ENCODE results near the gene STRA8.

STRA8 gene

DNA sequence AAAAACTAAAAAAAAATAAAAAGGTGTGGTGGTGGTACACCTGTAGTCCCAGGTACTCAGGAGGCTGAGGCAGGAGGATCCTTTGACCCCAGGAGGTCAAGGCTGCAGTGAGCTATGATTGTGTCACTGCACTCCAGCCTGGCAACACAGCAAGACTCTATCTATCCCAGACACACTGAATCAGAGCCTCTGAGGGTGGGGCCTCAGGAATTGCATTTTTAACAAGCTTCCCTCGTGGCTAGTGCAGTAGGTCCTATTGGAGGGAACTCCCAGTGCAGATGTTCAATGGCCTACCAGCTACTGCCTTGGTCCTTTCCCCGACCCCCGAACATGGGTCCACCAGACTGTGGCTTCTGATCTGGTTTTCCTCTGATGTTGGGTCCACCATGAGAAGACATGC is 14.9 kb downstream of the STRA8 start:
- no peak overlapping the region for H3K14ac ChIP-seq (ENCODE audit: low read length)
- H3K79me2 ChIP-seq (ENCODE audit: control insufficient read depth, insufficient read depth, low read length, poor library complexity) = no peaks in the 10 kb centered on the region
- H4K91ac ChIP-seq (ENCODE audit: low read depth, low read length) = no peak overlapping the region
- DNase-seq = peak; percentile 46 to 57
- no peak overlapping the region for H2BK5ac ChIP-seq (ENCODE audit: low read depth, low read length, poor library complexity)
- peaks cover 4 to 17% of the 10 kb centered on the region in 2 experiments for H3K4me1 ChIP-seq (ENCODE audit: control insufficient read depth in 1 of 2, insufficient read depth in 2 of 2, low read length in 2 of 2)
- no peak overlapping the region for H3K27ac ChIP-seq (ENCODE audit: low read depth, low read length)
- H3K36me3 ChIP-seq (ENCODE audit: control insufficient read depth in 1 of 2, insufficient read depth in 2 of 2, low read length in 2 of 2) = no peaks in the 10 kb centered on the region
- H3K4ac ChIP-seq (ENCODE audit: low read depth, low read length) = no peak overlapping the region
- H4K8ac ChIP-seq (ENCODE audit: low read depth, low read length) = no peak overlapping the region
- H3K27me3 ChIP-seq (ENCODE audit: insufficient read depth, low read length) = no peaks in the 10 kb centered on the region
- H2AK5ac ChIP-seq (ENCODE audit: low read length) = no peak overlapping the region
- no CpG with 5 or more reads among the region's 3 CpGs for WGBS (ENCODE audit: extremely low coverage, insufficient coverage, insufficient read length)
- no peak overlapping the region for H3K9ac ChIP-seq (ENCODE audit: low read length)
- no peak overlapping the region for H3K4me2 ChIP-seq (ENCODE audit: low read length)
- H3K79me1 ChIP-seq (ENCODE audit: low read length) = peaks cover 2% of the 10 kb centered on the region
- H3K18ac ChIP-seq (ENCODE audit: low read length) = no peak overlapping the region
- peaks cover 2% of the 10 kb centered on the region for H3K9me3 ChIP-seq (ENCODE audit: insufficient read depth, low read depth, low read length)
- H2BK12ac ChIP-seq (ENCODE audit: low read length) = no peak overlapping the region
- H4K12ac ChIP-seq (ENCODE audit: low read depth, low read length) = no peak overlapping the region
- H2BK120ac ChIP-seq (ENCODE audit: insufficient read depth, low read length, poor library complexity) = no peak overlapping the region
- no peak overlapping the region for H3K23ac ChIP-seq (ENCODE audit: low read length)
- no peak overlapping the region for H2AFZ ChIP-seq (ENCODE audit: insufficient read depth, low read length, poor library complexity)
- H3K4me3 ChIP-seq (ENCODE audit: low read depth, low read length) = no peak overlapping the region

DNA sequence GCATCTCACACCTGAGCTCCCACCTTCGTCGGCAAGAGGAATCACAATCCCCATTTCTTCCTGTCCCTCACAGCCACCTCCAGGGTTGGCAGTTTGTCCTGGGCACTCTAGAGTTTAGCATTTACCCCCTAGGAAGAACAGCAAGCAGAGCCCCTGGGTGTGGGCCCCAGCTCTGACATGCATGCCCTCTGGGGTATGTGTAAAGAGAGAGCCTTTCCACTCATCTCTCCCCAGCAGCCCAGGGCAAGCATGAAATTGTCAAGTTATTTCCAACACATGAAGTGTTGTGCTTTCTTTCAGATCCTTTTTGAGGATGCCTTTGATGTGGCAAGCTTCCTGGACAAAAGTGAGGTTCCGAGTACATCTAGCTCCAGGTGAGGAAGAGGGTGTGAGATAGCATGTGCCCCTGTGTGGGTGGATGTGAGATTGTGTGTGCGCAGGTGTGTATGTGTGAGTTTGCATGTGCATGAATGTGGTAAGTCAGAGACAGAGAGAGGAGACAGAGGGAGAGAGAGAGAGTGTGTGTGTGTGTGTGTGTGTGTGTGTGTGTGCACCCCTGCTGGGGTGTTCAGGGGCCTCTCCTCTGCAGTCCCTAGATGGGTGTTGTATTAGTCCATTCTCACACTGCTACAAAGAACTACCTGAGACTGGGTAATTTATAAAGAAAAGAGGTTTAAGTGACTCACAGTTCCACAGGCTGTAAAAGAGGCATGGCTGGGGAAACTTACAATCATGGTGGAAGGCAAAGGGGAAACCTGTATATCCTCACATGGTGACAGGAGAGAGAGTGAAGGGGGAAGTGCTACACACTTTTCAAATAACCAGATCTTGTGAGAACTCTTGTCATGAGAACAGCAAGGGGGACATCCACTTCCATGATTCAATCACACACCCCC is 18.1 kb downstream of the STRA8 start:
- no peak overlapping the region for H2BK5ac ChIP-seq (ENCODE audit: low read depth, low read length, poor library complexity)
- H3K27ac ChIP-seq (ENCODE audit: low read depth, low read length) = no peak overlapping the region
- H3K14ac ChIP-seq (ENCODE audit: low read length) = no peak overlapping the region
- H3K4ac ChIP-seq (ENCODE audit: low read depth, low read length) = no peak overlapping the region
- peaks cover 12 to 34% of the 10 kb centered on the region in 2 experiments for H3K4me1 ChIP-seq (ENCODE audit: control insufficient read depth in 1 of 2, insufficient read depth in 2 of 2, low read length in 2 of 2)
- H4K12ac ChIP-seq (ENCODE audit: low read depth, low read length) = no peak overlapping the region
- no peaks in the 10 kb centered on the region for H3K79me2 ChIP-seq (ENCODE audit: control insufficient read depth, insufficient read depth, low read length, poor library complexity)
- no peak overlapping the region for H2AFZ ChIP-seq (ENCODE audit: insufficient read depth, low read length, poor library complexity)
- H3K4me3 ChIP-seq (ENCODE audit: low read depth, low read length) = no peak overlapping the region
- H3K27me3 ChIP-seq (ENCODE audit: insufficient read depth, low read length) = no peaks in the 10 kb centered on the region
- no CpG with 5 or more reads among the region's 4 CpGs for WGBS (ENCODE audit: extremely low coverage, insufficient coverage, insufficient read length)
- H2BK12ac ChIP-seq (ENCODE audit: low read length) = no peak overlapping the region
- no peak overlapping the region for H3K4me2 ChIP-seq (ENCODE audit: low read length)
- H3K18ac ChIP-seq (ENCODE audit: low read length) = no peak overlapping the region
- no peaks in the 10 kb centered on the region for H3K9me3 ChIP-seq (ENCODE audit: insufficient read depth, low read depth, low read length)
- H3K79me1 ChIP-seq (ENCODE audit: low read length) = peaks cover 2% of the 10 kb centered on the region
- H3K36me3 ChIP-seq (ENCODE audit: control insufficient read depth in 1 of 2, insufficient read depth in 2 of 2, low read length in 2 of 2) = no peaks in the 10 kb centered on the region
- no peak overlapping the region for H2AK5ac ChIP-seq (ENCODE audit: low read length)
- H3K9ac ChIP-seq (ENCODE audit: low read length) = no peak overlapping the region
- no peak overlapping the region for H2BK120ac ChIP-seq (ENCODE audit: insufficient read depth, low read length, poor library complexity)
- H3K23ac ChIP-seq (ENCODE audit: low read length) = no peak overlapping the region
- no peak overlapping the region for H4K91ac ChIP-seq (ENCODE audit: low read depth, low read length)
- DNase-seq = no peak
- no peak overlapping the region for H4K8ac ChIP-seq (ENCODE audit: low read depth, low read length)

DNA sequence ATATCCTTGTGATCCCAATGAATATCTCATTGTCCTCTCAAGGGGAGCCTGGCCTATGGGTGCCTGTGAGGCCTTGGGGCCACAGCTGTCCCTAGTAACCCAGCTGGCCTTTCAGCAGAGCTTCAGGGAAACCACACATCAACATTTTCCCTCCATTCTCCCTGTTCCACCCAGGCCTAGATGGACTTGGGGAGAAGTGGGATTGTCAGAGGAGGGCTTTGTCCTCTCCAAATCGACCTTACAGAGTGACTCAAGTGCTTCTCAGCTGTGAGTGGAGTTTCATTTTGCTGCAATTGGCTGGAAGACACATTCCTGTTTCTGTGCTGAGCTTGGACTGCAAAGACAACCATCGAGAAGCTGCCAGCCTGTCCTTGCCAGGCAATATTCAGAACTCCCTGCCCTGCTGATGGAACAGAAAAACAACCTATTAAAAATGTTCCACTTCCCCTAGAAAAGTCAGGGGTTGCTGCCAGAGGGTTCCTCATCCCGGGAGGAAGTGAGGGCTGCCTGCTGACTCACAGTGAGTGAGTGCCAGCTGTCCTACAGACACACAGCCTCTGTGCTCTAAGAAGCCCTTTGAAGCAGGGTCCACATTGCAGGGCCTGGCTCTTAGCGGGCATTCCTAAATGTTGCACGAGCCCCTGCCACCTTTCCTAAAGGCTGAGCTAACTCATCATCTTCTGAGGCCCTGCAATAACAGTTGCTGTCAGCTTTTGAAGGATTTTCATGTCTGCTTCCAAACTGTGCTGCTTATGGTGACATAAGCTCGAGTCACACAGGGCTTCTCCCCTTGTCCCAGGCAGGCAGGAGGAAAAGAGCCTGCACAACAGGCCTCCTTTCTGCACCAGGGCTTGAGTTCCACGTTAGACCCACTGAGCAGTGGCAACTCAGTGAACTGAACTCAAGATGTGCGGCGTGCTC is 20.5 kb downstream of the STRA8 start:
- no peak overlapping the region for H4K8ac ChIP-seq (ENCODE audit: low read depth, low read length)
- DNase-seq = peak; percentile 35 to 45
- H3K4me1 ChIP-seq (ENCODE audit: control insufficient read depth in 1 of 2, insufficient read depth in 2 of 2, low read length in 2 of 2) = peaks cover 12 to 29% of the 10 kb centered on the region in 2 experiments
- H4K12ac ChIP-seq (ENCODE audit: low read depth, low read length) = no peak overlapping the region
- peak overlapping the region; percentile 49 for H3K14ac ChIP-seq (ENCODE audit: low read length)
- no peak overlapping the region for H3K4me2 ChIP-seq (ENCODE audit: low read length)
- no peak overlapping the region for H3K23ac ChIP-seq (ENCODE audit: low read length)
- H3K79me1 ChIP-seq (ENCODE audit: low read length) = no peaks in the 10 kb centered on the region
- H3K9me3 ChIP-seq (ENCODE audit: insufficient read depth, low read depth, low read length) = no peaks in the 10 kb centered on the region
- H2BK12ac ChIP-seq (ENCODE audit: low read length) = peak overlapping the region; percentile 15
- H2AK5ac ChIP-seq (ENCODE audit: low read length) = no peak overlapping the region
- H3K36me3 ChIP-seq (ENCODE audit: control insufficient read depth in 1 of 2, insufficient read depth in 2 of 2, low read length in 2 of 2) = no peaks in the 10 kb centered on the region
- peak overlapping the region; percentile 9 for H3K27ac ChIP-seq (ENCODE audit: low read depth, low read length)
- no peak overlapping the region for H2BK120ac ChIP-seq (ENCODE audit: insufficient read depth, low read length, poor library complexity)
- H3K4me3 ChIP-seq (ENCODE audit: low read depth, low read length) = no peak overlapping the region
- no peak overlapping the region for H2AFZ ChIP-seq (ENCODE audit: insufficient read depth, low read length, poor library complexity)
- no peak overlapping the region for H3K9ac ChIP-seq (ENCODE audit: low read length)
- H3K79me2 ChIP-seq (ENCODE audit: control insufficient read depth, insufficient read depth, low read length, poor library complexity) = no peaks in the 10 kb centered on the region
- no peaks in the 10 kb centered on the region for H3K27me3 ChIP-seq (ENCODE audit: insufficient read depth, low read length)
- no peak overlapping the region for H3K4ac ChIP-seq (ENCODE audit: low read depth, low read length)
- no CpG with 5 or more reads among the region's 9 CpGs for WGBS (ENCODE audit: extremely low coverage, insufficient coverage, insufficient read length)
- no peak overlapping the region for H3K18ac ChIP-seq (ENCODE audit: low read length)
- no peak overlapping the region for H4K91ac ChIP-seq (ENCODE audit: low read depth, low read length)
- H2BK5ac ChIP-seq (ENCODE audit: low read depth, low read length, poor library complexity) = no peak overlapping the region

DNA sequence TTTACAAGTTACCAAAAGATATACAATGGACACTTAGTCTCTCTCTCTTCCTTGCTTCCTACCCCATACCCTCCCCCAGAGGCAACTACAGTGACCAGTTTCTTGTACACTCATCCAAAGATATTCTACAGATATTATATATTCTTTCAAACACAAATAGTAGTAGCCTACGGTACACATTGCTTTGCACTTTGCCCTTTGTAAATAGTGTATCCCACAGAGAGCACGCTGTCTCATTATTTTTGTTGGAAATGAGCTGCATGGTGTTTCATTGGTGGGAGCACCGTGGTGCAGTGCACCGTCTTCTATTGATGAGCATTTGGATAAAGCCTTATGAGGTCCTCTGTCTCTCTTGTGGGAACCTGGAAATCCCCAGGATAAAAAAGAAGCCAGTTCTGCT is 24.2 kb downstream of the STRA8 start:
- Histone ChIP-seq H2BK5ac (ENCODE audit: low read depth, low read length, poor library complexity) (no peak overlapping the region), H3K79me1 (ENCODE audit: low read length) (no peaks in the 10 kb centered on the region), H2BK12ac (ENCODE audit: low read length) (no peak overlapping the region), H4K91ac (ENCODE audit: low read depth, low read length) (no peak overlapping the region), H3K36me3 (ENCODE audit: control insufficient read depth in 1 of 2, insufficient read depth in 2 of 2, low read length in 2 of 2) (no peaks in the 10 kb centered on the region), H4K8ac (ENCODE audit: low read depth, low read length) (no peak overlapping the region), H2AK5ac (ENCODE audit: low read length) (no peak overlapping the region), H3K4me3 (ENCODE audit: low read depth, low read length) (no peak overlapping the region), H3K79me2 (ENCODE audit: control insufficient read depth, insufficient read depth, low read length, poor library complexity) (no peaks in the 10 kb centered on the region), H3K9me3 (ENCODE audit: insufficient read depth, low read depth, low read length) (no peaks in the 10 kb centered on the region), H3K18ac (ENCODE audit: low read length) (no peak overlapping the region), H3K4me1 (ENCODE audit: control insufficient read depth in 1 of 2, insufficient read depth in 2 of 2, low read length in 2 of 2) (peaks cover 8 to 23% of the 10 kb centered on the region in 2 experiments), H2BK120ac (ENCODE audit: insufficient read depth, low read length, poor library complexity) (no peak overlapping the region), H4K12ac (ENCODE audit: low read depth, low read length) (no peak overlapping the region), H3K4me2 (ENCODE audit: low read length) (no peak overlapping the region), H2AFZ (ENCODE audit: insufficient read depth, low read length, poor library complexity) (no peak overlapping the region), H3K9ac (ENCODE audit: low read length) (no peak overlapping the region), H3K23ac (ENCODE audit: low read length) (no peak overlapping the region), H3K4ac (ENCODE audit: low read depth, low read length) (no peak overlapping the region), H3K27ac (ENCODE audit: low read depth, low read length) (no peak overlapping the region), H3K27me3 (ENCODE audit: insufficient read depth, low read length) (no peaks in the 10 kb centered on the region), H3K14ac (ENCODE audit: low read length) (no peak overlapping the region)
- WGBS (ENCODE audit: extremely low coverage, insufficient coverage, insufficient read length) = no CpG with 5 or more reads among the region's 4 CpGs
- no peak for DNase-seq

All from trophoblast cell (in vitro differentiated cells and primary cell).